CD4-positive, alpha-beta T cell treated with Interleukin-15 for 1 hour (primary cell): ENCODE results near the gene SGSM2.
"Not testable (repeated sequence)": the region's sequence is repeated elsewhere in the genome, so short reads cannot be mapped to it uniquely, and the experiment has no call there.

Experiments used
- DNase-seq: peaks from one replicate; pipeline ENCODE4 v3.0.0-alpha.2; 2020

Gene SGSM2

GRCh38 chr17:2336852-2337543 is at the start of gene SGSM2:
Gene SGSM2, plus strand, starts transcription at chr17:2337501. Its CDS starts 188 bp downstream, at chr17:2337689.
- peak; percentile 74 for DNase-seq

GRCh38 chr17:2289878-2290478 is 47.3 kb upstream of the SGSM2 start:
- no peak for DNase-seq

- DNase-seq: no peak
These were observed 45.2 kb upstream of the SGSM2 start for GRCh38 chr17:2292100-2292499.

GRCh38 chr17:2295575-2295974 is 41.7 kb upstream of the SGSM2 start:
- DNase-seq: no peak

GRCh38 chr17:2297023-2297422 is 40.3 kb upstream of the SGSM2 start:
- DNase-seq: no peak

- no peak for DNase-seq
These were observed 38.2 kb upstream of the SGSM2 start for GRCh38 chr17:2299136-2299535.

- no peak for DNase-seq
These were observed 37.5 kb upstream of the SGSM2 start for GRCh38 chr17:2299756-2300155.

- DNase-seq: no peak
These were observed 34.5 kb upstream of the SGSM2 start for GRCh38 chr17:2302778-2303203.

- DNase-seq: peak; percentile 93
These were observed 33.8 kb upstream of the SGSM2 start, which contains the start of the genes SMG6 and SRR for GRCh38 chr17:2303204-2304188. Gene SMG6, minus strand, starts transcription at chr17:2303785. Its CDS starts 65 bp downstream, at chr17:2303720. Gene SRR, plus strand, starts transcription at chr17:2303950. Its CDS starts 11,611 bp downstream, at chr17:2315561.

GRCh38 chr17:2304931-2305330 is 32.4 kb upstream of the SGSM2 start:
- DNase-seq: no peak

GRCh38 chr17:2309338-2310154 is 27.8 kb upstream of the SGSM2 start:
- DNase-seq: no peak

GRCh38 chr17:2312736-2313135 is 24.6 kb upstream of the SGSM2 start:
- DNase-seq: no peak

- not testable (repeated sequence) for DNase-seq
These were observed 20.4 kb upstream of the SGSM2 start for GRCh38 chr17:2316916-2317205.

GRCh38 chr17:2317796-2318195 is 19.5 kb upstream of the SGSM2 start:
- no peak for DNase-seq

GRCh38 chr17:2319051-2319450 is 18.2 kb upstream of the SGSM2 start:
- DNase-seq: no peak

GRCh38 chr17:2321399-2321798 is 15.9 kb upstream of the SGSM2 start:
- DNase-seq: no peak

- no peak for DNase-seq
These were observed 13.5 kb upstream of the SGSM2 start for GRCh38 chr17:2323629-2324314.

- DNase-seq: no peak
These were observed 6.0 kb upstream of the SGSM2 start for GRCh38 chr17:2331303-2331702.

- no peak for DNase-seq
These were observed 1.5 kb upstream of the SGSM2 start for GRCh38 chr17:2335726-2336214.

- DNase-seq: peak; percentile 84
These were observed 968 bp upstream of the SGSM2 start, which contains the start of gene TSR1 for GRCh38 chr17:2336215-2336851. Gene TSR1, minus strand, starts transcription at chr17:2336457. Its CDS starts 30 bp downstream, at chr17:2336427.
